Osteocyte (in vitro differentiated cells): Measurements from ENCODE around the gene UBE4A. TPM values are rescaled to one million over a fixed set of nuclear protein-coding genes. Genes with fewer than 3 reads are reported as not detected.
A peak's percentile ranks its signal among the peaks of the same experiment; 100 is the strongest.

Experiments used
- DNase-seq: peaks from one replicate; pipeline ENCODE4 v3.0.0; 2021; ENCODE audit warnings: mixed read lengths; ENCODE audit not compliant: unreplicated experiment; ENCODE audit errors: extremely low spot score
- H3K27ac Mint-ChIP-seq: one replicate; pipeline ENCODE4 v1.8.0; 2021; ENCODE audit warnings: mild to moderate bottlenecking, mixed read lengths; ENCODE audit not compliant: unreplicated experiment
- H3K27me3 Mint-ChIP-seq: one replicate; pipeline ENCODE4 v1.8.0; 2021; ENCODE audit warnings: mixed read lengths; ENCODE audit not compliant: unreplicated experiment
- H3K36me3 Mint-ChIP-seq: one replicate; pipeline ENCODE4 v1.8.0; 2021; ENCODE audit warnings: mixed read lengths; ENCODE audit not compliant: unreplicated experiment
- H3K4me1 Mint-ChIP-seq: one replicate; pipeline ENCODE4 v1.8.0; 2021; ENCODE audit warnings: mixed read lengths; ENCODE audit not compliant: unreplicated experiment
- H3K4me3 Mint-ChIP-seq: one replicate; pipeline ENCODE4 v1.8.0; 2021; ENCODE audit warnings: mild to moderate bottlenecking, moderate library complexity, mixed read lengths; ENCODE audit not compliant: unreplicated experiment
- H3K9me3 Mint-ChIP-seq: one replicate; pipeline ENCODE4 v1.8.0; 2021; ENCODE audit warnings: mixed read lengths; ENCODE audit not compliant: unreplicated experiment
- total RNA-seq: library from RNA; stranded (reverse); gene quantifications from 2 replicates; pipeline ENCODE4 v1.2.1, GENCODE V29; 2021
- TF ChIP-seq, protein P1 (sequence below): fragments of 200-600 bp; sonication (generic); IDR thresholded peaks from 2 replicates; pipeline ENCODE4 v1.5.0; 2021; ENCODE audit warnings: antibody characterized with exemption, mild to moderate bottlenecking, moderate library complexity

Gene UBE4A
- total RNA-seq, 1 donor from 2014 or later = 47.3 TPM

DNA sequence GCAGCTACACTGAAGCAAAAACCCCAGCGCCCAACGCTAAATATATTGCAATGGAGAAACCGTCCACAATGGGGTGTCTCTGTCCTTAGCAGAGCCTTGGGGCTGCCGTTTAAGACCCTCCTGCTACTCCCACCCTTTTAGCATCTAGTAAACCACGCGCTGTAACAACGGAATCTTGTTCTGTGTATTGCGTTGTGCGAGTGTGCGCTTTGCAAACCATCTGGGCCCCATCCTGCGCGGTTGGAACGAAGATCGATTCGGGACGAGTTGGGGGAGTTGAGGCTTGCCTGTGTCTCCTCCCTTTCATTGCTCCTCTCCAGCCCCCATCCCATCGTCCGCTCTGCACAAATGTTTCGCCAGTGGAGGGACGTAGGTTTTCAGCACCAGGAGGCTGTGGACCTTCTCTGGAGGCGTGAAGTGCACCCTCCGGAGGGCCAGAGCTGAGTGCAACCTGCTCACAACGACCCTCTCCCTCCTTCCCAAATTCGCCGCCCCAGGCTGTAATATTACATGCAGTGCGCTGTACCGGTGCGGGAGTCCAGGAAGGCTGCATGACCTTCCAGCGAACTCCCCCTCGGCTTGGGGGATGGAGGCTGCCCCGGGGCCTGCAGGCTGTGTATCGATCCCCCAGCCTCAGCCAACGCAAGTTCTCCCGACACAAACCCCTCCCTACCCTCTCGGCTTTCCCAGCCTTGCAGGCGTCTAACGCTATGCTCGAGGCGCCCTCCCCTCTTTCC lies 75.3 kb downstream of the UBE4A start:
- H3K36me3 Mint-ChIP-seq = no peaks in the 10 kb centered on the region
- no peaks in the 10 kb centered on the region for H3K9me3 Mint-ChIP-seq
- no peak for DNase-seq

DNA sequence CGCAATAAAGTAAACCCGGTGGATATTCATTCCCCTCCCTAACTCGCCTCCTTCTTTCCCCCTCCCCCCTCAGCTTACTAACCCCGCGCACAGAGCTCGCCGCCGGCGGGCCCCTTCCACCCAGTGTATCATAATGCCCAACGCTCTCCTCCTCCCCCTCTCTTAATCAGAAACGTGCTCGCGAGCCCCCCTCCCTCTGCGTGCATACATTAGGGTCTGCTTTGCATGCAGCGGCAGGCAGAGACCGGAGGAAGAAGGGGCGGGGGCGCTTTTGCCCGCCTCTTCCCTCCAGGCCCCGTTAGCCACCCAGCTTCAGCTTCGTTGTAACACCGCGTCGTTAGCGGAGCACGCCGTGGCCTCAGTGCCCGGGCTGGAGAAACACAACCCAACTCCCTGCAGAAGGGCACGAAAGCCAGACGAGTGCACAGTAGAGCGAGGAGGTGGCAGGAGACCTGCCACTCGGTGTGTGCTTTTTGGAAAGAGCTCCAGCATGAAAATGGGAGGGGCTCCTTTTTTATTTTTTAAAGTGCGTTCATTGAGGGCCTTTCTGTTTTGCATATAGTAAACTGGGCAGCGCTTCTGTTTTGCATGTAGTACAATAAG lies 76.0 kb downstream of the UBE4A start:
- Mint-ChIP-seq H3K36me3 (no peaks in the 10 kb centered on the region), H3K4me3 (peak overlapping the region; percentile 89), H3K9me3 (no peaks in the 10 kb centered on the region), H3K4me1 (peaks cover 44% of the 10 kb centered on the region), H3K27me3 (no peaks in the 10 kb centered on the region), H3K27ac (peak overlapping the region; percentile 81)
- TF ChIP-seq, protein P1, sequence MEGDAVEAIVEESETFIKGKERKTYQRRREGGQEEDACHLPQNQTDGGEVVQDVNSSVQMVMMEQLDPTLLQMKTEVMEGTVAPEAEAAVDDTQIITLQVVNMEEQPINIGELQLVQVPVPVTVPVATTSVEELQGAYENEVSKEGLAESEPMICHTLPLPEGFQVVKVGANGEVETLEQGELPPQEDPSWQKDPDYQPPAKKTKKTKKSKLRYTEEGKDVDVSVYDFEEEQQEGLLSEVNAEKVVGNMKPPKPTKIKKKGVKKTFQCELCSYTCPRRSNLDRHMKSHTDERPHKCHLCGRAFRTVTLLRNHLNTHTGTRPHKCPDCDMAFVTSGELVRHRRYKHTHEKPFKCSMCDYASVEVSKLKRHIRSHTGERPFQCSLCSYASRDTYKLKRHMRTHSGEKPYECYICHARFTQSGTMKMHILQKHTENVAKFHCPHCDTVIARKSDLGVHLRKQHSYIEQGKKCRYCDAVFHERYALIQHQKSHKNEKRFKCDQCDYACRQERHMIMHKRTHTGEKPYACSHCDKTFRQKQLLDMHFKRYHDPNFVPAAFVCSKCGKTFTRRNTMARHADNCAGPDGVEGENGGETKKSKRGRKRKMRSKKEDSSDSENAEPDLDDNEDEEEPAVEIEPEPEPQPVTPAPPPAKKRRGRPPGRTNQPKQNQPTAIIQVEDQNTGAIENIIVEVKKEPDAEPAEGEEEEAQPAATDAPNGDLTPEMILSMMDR = no peak
- peak; percentile 84 for DNase-seq

More for the DNA sequence above, 75.3 kb downstream of the UBE4A start:
- Mint-ChIP-seq H3K27ac (peak overlapping the region; percentile 81), H3K4me1 (peaks cover 38% of the 10 kb centered on the region), H3K4me3 (peak overlapping the region; percentile 89), H3K27me3 (no peaks in the 10 kb centered on the region)
- TF ChIP-seq, protein P1 = no peak

DNA sequence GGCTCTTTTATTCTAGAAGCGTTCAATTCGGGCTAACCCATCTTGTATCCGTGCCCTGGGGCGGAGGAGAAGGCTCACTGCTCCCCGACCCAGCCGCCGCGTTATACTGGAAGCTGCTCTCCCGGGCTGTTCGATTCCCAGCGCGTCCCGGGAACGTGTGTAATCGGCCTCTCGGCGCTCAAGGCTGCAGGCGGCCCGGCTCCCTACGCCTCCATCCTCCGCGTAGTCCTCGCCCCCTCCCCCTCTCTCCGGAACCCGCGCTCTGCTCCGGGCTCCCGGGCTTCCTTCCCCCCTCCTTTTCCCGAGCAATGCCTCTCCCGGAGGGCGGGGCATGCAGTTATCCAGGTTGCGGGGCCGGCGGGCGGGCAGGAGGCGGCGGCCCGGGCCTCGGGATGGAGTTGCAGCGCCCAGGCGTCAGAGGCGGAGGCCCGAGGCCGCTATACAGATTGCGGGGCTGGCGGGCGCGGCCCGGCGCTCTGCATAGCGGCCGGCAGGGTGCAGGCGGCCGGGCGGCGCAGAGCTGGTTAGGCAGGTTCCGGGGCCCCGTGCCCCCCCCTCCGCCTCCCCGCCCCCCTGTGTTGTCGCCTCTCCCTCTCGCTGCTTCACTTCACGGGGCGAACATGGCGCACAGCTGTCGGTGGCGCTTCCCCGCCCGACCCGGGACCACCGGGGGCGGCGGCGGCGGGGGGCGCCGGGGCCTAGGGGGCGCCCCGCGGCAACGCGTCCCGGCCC lies 76.7 kb downstream of the UBE4A start, which contains the start of gene KMT2A:
TSS of gene KMT2A (plus strand) at position 600 of the 732 bp plus-strand sequence. CDS start at position 621, 21 bp downstream.
- TF ChIP-seq, protein P1 = no peak
- no peaks in the 10 kb centered on the region for H3K9me3 Mint-ChIP-seq
- peak within 1 kb of the TSS; percentile 89 for H3K4me3 Mint-ChIP-seq
- H3K27ac Mint-ChIP-seq = peak within 1 kb of the TSS; percentile 90
- H3K4me1 Mint-ChIP-seq = peaks cover 49% of the 10 kb centered on the region
- DNase-seq = peak; percentile 99
- peaks cover 2% of the 10 kb centered on the region for H3K36me3 Mint-ChIP-seq
- no peaks in the 10 kb centered on the region for H3K27me3 Mint-ChIP-seq

DNA sequence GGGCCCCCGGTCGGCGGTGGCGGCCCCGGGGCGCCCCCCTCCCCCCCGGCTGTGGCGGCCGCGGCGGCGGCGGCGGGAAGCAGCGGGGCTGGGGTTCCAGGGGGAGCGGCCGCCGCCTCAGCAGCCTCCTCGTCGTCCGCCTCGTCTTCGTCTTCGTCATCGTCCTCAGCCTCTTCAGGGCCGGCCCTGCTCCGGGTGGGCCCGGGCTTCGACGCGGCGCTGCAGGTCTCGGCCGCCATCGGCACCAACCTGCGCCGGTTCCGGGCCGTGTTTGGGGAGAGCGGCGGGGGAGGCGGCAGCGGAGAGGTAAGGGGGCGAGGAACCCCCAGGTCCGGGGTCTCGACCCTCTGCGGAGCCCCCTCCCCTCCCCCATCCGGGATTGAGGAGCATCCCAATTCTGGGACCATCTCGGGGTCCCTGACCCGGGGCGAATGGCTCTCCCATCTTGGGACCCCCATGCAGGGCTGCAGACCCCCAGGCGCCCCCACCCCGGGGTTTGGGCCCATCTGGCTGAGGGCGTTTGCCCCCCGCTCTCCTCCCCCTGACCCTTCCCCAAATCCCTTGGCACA lies 77.3 kb downstream of the UBE4A start:
- H3K36me3 Mint-ChIP-seq = peaks cover 5% of the 10 kb centered on the region
- H3K9me3 Mint-ChIP-seq = no peaks in the 10 kb centered on the region
- H3K4me1 Mint-ChIP-seq = peaks cover 53% of the 10 kb centered on the region
- no peaks in the 10 kb centered on the region for H3K27me3 Mint-ChIP-seq
- TF ChIP-seq, protein P1 = no peak
- peak overlapping the region; percentile 89 for H3K4me3 Mint-ChIP-seq
- H3K27ac Mint-ChIP-seq = peak overlapping the region; percentile 90
- no peak for DNase-seq
